HG02943 (cell line): Measurements from ENCODE around the gene CPLX3.

Experiments
- ATAC-seq: cut with Tn5 transposase; IDR thresholded peaks from one replicate; pipeline ENCODE4 v1.9.1; 2021; ENCODE audit warnings: mild to moderate bottlenecking, low read depth, moderate library complexity; ENCODE audit not compliant: unreplicated experiment

CPLX3 gene

DNA sequence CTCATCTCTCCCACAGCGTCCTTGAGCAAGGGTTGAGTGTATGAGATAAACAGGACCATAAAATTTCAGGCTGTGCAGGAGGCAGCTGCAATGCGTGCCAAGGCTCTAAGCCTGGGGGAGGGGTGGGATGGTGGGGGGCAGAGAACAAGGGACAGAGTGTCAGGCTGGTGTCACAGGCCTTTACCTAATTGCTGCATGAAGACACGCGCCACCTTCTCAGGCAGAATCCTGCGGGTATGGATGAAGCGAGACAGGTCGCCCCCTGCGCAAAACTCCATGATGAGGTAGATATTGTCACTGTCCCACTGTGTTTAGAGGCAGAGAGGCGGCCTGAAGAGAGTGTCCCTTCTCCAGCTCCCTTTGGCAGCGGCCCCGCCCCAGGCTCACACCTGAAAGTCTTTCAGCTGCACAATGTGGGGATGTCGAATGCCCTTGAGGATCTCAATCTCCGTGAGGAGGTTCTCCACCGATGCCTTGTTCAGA lies 15.5 kb downstream of the CPLX3 start:
- no peak for ATAC-seq

DNA sequence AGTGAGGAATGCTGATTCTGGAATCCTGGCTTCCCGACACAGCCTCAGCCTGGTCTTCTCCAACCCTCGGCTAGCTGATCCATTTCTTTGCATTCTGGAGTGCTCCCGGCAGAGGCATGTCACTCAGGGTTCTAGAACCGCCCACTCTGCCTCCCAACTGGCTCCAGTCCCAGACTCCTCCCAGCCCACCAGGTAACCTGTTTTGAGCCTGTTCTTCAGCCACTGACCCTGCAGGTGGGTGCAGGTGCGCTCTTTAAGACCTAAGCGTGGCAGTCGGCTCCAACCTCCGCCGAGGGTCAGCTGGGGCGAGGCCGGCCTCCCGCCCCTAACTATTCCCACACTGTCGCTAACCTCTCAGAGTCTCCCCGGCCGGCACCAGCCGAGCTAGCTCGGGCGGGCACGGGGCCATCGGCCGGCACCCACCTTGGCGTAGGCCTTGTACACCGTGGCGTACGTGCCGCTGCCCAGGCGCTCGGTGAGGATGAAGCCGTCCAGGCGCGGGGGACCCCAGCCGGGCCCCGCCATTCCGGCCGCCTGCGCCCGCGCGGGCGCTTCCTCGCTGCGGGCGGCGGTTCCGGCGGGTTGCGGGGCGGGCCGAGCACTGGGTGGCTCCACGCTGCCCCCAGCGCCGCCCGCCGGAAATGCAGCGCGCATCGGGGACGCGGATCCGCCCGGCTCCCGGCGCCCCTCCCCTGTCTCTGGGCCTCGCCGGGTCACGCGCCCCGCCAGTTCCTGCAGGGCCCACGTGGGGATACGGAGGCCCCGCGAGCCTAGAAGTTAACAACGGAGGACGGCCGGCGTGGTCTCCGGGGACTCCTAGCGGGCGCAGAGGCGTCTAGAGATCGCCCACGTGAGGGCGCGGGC lies 16.4 kb downstream of the CPLX3 start, which contains the start of gene ULK3:
ULK3 (minus strand) TSS at position 576 of the 864 bp plus-strand sequence; CDS start at position 525, 51 bp downstream.
- peak; percentile 69 for ATAC-seq

DNA sequence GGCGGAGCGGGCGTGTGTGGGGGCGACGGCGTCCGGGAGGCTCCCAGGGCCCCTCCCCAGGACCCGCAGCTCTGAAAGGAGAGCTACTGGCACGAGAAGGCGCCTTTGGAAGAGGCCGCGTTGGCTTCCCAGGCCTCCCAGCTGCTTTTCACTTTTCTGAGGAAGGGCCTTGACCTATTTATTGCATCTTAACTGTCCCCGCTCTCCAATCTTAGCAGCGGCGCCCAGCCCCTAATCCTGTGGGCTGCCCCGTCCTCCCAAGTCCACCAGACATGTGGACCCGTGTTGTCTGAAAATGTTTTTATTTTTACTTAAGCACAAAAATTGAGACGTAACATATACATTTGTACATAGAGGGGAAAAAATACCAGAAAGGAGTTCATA lies 17.0 kb downstream of the CPLX3 start:
- no peak for ATAC-seq

DNA sequence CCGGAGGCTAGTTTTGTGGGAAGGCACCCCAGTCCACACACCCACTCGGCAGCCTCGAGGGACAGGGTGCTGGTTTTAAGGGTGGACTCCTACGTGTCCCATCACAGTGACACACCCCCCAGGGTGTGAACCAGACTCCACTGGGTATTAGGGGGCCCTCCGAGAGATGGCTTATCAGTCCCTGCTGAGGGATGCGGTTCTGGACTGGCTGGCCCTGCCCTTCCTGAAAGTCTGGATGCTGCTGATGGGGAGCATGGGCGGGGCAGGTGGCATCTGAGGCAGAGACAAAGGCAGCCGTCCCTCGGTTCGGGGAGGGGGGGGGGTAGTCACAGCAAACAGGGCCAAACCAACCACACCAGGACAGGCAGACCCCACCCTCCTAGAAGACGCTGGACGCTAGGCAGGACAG lies 17.5 kb downstream of the CPLX3 start:
- ATAC-seq, result no peak

DNA sequence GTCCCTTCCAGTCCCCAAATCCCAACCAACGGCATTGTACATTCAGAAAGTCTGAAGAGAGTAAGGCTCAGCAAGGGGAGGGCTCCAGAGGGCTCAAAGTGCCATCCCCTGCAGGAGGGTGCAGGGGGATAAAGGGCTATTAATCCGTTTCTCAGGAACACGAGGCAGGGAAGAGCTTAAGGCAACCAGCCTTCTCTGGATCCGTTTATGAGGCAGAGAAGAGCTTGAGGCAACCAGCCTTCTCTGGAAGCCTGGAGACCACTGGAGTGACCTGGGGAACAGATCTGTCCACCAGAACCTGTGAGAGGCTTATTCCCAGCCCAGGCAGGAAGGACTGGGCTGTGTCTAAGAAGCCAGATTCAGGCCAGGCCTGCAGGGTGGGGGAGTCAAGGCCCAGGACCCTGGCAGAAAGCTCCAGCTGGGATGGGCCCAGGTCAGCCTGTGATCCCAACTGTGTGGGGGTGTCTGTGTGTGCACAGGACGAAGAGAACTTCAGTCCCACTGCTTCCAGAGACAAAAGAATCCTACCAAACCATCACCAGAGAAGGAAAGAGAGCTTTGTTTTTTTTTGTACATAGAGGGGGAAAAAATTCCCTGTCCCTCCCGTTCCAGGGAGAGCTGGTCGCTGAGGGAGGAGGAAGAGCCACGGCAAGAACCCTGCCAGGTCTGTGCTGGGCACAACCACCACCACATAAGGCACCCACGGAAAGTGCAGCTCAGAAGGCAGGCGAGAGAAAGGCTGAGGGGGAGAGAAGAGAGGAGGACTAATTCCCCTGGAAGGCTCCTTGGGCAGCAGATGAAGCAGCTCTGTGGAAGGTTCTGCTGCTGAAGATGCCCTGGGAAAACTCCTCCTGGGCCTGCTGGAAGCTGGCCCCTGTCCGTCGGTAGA lies 18.1 kb downstream of the CPLX3 start:
- ATAC-seq, result no peak

DNA sequence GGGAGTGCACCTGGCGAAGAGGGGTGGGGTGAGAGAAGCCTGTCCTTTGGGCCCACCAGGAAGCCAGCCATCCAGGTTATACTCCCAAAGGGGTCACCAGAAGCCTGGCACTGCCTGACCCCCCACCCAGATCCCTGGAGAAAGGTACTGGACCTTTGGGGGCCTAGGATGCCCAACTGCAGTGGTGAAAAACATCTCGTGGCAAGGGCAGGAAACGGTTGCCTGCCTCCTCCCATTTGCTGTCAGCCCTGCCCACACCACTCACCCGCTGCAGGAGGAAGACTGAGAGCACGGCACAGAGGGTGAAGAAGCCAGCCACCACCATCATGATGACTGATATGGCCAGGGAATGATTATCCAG lies 18.8 kb downstream of the CPLX3 start:
- no peak for ATAC-seq

DNA sequence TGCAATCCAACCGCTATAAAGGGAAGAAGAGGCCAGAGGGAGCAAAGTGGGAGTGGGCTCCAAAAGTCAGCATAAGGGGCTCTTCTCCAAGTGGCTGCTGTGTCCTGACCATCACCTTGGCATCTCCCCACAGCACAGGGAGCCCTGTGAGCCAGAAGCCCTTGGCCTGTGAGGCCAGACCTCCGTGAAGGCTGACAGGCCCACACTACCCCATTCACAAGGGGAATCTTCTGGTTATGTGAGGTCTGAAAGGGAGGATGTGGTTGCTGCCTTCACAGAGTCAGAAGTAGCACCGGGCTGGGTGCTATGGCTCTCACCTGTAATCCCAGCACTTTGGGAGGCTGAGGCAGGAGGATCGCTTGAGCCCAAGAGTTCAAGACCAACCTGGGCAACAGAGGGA lies 19.2 kb downstream of the CPLX3 start:
- no peak for ATAC-seq

DNA sequence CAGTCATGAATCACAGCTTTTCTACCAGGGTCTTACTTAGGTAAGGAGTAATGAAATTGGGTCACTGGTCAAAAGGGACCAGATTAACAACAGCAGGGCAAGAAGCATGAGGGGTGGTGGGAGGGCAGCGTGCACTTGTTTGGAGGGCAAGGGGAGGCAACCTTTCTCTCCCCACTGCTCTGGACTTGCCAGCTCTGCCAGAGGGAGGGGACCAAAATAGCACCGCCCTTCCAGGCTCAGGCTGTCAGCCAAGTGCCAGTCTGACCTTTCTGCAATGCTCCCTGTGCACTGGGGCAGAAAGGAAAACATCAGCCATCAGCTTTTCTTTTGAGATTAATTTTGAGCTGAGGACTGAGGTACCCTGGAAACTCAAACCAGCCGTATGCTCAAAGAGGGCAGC lies 21.0 kb downstream of the CPLX3 start:
- ATAC-seq, result no peak

DNA sequence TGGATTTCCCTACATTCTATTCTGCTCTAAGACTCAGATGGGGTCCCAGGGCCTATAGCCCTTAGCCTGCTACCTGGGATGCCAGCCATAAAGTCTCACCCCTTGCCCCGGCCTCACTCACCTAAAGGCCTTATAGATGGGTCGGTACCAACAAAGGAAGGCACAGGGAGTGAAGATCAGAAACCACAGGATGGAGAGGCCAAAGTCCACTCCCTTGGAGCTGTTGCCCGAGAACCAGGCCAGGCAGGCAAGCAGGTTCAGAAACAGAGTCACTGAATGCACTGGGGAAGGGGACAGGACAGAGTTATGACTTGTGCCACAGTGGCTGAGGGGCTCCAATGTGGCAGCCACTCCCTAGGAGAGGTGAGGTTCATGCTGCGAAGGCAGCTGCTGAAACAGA lies 24.0 kb downstream of the CPLX3 start:
- ATAC-seq, result no peak

DNA sequence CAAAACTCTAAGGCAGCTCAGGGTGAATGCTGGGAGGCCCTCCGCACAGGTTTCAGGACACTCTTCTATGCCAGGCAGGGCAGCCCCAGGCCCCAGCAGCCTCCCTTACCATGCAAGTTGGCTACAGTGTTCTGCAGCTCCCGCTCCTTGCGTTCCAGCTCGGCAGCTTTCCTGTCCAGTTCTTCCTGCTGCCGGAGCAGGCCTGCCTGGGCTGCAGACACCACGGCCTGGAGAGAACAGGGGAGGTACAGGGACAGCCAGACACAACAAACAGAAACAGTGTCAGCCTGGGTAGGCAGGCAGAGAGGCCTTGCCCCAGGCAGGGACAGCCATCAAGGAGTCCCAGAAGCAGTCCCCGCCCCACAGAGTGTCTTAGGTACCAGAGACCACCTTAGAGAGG lies 25.5 kb downstream of the CPLX3 start:
- no peak for ATAC-seq

DNA sequence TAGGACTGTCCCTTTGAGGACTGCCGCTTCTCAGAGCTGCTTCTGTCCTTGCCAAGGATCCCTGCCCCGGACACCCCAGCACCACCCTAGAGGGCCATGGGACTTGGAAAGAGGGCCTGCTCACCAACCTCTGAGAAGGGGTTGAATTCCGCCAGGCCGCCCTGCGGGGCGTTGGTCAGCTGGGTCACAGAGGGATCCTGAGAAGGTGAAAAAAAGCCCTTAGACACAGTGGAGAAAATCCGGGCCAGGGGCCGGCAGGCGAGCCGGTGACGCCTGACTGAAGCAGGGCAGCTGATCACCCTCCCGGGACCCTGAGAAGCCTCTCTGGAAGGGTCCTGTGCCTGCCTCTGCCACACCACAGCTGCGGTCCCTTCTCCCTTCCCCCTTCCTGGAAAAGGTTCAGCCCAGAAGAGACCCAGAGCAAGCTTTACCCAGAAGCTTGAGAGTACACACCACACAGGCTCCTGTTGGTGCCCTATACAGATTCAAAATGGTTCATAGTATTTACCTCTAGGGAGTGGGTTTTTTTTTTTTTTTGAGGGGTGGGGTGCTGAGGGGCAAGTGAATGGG lies 28.1 kb downstream of the CPLX3 start:
- no peak for ATAC-seq

DNA sequence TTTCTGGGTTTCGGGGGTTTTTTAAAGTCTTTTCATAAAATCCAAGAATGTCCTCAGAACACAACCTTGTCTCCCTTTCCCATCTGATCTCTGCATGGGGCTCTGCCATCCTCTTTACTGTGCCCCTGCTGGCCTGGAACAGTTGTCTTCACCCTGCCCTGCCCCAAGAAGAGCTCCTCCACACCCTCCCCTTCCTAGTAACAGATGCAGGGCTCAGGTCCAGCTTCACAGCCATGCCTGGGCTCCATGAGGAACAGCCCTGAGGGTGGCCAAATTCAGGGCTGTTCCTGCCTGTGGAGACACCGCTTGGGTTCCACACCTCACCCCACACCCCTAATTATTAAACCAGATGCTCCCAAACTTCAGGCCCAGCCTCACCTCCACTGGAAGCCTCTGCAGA lies 29.4 kb downstream of the CPLX3 start:
- ATAC-seq, result no peak

DNA sequence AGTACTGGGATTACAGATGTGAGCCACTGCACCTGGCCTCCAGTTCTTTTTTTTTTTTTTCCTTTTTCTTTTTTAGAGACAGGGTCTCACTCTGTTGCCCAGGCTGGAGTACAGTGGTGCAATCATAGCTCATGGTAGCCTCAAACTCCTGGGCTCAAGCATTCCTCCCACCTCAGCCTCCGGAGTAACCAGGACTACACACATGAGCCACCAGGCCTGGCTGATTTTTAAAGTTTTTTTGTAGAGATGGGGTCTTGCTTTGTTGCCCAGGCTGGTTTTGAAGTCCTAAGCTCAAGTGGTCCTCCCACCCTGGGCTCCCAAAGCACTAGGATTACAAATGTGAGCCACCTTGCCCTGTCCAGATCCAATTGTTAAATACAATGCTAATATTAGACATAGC lies 30.1 kb downstream of the CPLX3 start:
- no peak for ATAC-seq

DNA sequence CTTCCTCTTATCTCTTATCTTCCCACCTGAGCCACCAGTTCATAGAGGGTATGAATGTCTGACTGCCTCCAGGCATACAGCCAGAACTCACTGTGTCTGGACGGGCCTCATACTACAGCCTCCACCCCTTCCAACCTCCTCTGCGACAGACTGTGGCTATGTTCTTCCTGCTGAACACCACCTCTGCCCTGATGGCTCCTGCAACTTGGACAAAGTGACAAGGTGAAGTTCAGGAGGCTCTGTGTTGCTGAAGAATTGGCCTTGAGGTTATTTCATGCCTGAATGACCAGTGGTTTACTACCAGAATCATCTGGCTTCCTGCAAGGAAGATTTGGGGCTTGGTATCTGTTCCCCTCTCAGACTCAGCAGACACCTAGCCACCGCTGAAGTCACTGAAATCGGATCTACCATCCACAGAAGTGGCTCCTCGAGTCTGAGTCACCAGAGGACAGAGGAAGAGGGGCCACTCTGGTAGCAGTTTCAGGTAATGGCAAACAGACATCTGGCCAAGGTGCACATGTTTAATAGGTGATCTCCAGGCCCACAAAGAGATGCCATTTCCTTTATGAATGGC lies 30.7 kb downstream of the CPLX3 start:
- ATAC-seq, result peak; percentile 71

DNA sequence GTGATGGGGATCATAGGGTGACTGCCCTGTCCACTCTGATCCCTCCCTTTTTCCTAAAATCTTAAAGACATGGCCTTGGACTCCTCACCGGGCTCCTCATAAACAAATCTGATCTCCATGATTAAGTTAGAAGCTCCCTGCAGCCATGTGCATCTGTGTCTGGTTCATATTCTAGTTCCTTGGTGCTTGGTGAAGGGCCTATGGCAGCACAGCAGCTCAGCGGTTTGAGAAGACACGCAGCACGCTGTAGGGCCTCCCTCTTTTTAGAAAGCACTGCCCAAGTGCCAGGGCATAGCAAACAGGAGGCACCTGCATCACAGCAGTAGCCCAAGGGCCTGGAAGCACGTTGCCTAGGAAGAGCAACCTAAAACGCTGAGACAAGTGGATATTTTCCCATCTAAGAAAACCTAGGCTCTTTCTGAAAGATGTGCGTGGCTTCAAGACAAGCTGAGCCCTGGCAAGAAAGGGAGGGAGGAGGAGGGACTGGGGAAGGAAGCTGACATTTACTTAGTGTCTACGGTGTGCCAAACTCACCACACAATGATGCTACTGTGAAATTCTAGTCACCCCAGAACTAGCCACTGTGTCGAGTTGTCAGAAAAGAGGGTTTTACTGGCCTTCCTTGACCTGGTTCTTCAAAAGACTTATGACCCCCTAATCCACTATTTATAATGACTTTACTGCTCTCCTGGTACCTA lies 31.4 kb downstream of the CPLX3 start:
- no peak for ATAC-seq

DNA sequence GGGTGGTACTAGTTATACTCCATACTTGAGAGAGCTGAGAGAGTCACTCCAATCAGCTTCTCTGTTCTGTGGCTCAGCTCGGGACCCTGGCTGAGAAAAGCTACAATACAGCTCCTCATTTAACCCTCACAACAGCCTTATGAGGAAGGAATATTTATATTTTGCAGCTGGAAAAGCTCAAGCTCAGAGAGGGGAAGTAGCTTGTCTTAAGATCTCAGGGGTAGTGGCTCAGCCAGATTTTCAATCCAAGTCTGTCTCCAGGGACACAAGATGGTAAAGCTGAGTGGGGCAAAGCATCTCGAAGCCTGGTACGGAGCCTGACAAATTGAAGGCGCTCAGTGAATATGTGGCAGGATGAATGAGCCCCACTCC lies 31.9 kb downstream of the CPLX3 start:
- no peak for ATAC-seq

DNA sequence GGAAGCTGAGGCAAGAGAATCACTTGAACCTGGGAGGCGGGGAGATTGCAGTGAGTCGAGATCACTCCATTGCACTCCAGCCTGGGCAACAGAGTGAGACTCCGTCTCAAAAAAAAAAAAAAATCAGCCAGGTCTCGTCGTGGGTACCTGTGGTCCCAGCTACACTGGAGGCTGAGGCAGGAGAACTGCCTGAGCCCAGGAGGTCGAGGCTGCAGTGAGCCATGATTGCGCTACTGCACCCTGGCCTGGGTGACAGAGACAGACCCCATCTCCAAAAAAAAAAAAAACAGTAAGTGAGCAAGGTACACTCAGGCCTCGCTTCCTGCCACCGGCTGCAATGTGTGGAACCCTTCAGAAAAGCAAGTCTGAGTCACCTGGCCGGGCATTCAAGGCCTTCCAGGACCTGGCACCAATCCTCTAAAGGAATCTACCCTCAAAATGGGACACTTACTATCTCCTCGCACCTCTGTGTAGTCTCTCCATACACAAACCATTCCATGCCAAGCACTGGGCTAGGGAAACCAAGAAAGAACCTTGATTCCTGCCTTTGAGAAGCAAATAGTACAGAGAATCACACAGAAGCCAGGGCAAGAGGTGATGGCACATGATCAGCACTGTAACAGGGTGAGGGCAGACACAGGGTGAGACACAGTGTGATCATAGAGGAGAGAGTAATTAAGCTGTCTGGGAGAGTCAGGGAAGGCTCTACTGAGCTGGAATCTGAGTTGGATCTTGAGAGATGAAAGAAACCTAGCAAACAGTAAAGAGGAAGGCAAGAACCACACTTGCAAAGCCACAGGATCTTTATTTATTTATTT lies 37.0 kb downstream of the CPLX3 start:
- no peak for ATAC-seq

DNA sequence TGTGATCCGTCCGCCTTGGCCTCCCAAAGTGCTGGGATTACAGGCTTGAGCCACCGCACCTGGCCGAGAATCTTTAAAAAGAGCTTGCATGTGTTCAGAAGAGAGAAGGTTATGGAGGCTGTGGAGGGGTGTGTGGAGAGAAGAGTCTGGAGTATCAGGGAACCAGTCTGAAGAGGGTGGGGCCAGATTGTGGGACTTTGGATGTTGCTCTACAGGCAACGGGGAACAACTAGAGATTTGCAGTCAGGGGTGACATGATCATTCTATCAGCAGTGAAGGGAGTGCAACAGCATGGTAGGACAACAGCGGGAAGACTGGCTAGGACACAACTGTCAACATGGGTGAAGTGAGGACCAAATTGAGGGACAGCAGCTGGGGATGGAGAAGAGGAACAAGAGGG lies 37.9 kb downstream of the CPLX3 start:
- no peak for ATAC-seq

DNA sequence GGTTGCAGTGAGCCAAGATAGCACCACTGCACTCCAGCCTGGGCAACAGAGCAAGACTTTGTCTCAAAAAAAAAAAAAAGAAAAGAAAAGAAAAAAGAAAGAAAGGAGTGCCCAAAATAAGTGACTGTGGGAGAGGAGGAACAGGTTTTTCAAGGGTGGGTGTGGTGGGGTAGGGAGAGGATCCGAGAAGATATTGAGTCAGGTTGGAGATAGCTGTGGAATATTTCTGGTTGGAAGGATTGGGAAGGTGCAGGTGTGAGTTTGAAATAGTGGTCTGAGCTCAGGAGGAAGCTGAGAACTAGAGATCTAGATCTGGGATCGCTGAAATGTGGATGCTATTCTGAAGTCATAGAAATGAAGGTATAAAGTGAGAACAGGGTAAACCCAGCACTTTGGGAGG lies 38.9 kb downstream of the CPLX3 start:
- no peak for ATAC-seq
